Measurements from ENCODE around the gene C1orf210. TPM values are rescaled to one million over a fixed set of nuclear protein-coding genes. Genes with fewer than 3 reads are reported as not detected.

C1orf210 gene
- total RNA-seq, 2 experiments from 2014 or later, result not detected

- no peak overlapping the region for H3K4me3 Mint-ChIP-seq
- Histone ChIP-seq H3K4me1 (ENCODE audit: insufficient read depth, low read length) (no peaks in the 10 kb centered on the region), H3K9me3 (ENCODE audit: control insufficient read depth in 1 of 2, insufficient read depth in 1 of 2, low read length in 2 of 2) (peaks cover 10 to 12% of the 10 kb centered on the region in 2 experiments), H3K27me3 (ENCODE audit: control insufficient read depth in 1 of 2, insufficient read depth in 2 of 2, low read length in 2 of 2) (no peaks in the 10 kb centered on the region), H3K4me3 (ENCODE audit: low read length) (no peak overlapping the region), H3K36me3 (ENCODE audit: insufficient read depth, low read length) (no peaks in the 10 kb centered on the region), H3K27ac (ENCODE audit: low read depth in 1 of 2, low read length in 2 of 2) (no peak overlapping the region)
- ChIA-PET CTCF (no interaction called here), POLR2A (no interaction called here)
- peaks cover 2% of the 10 kb centered on the region for H3K36me3 Mint-ChIP-seq (ENCODE audit: low read depth)
- TF ChIP-seq, protein P1, sequence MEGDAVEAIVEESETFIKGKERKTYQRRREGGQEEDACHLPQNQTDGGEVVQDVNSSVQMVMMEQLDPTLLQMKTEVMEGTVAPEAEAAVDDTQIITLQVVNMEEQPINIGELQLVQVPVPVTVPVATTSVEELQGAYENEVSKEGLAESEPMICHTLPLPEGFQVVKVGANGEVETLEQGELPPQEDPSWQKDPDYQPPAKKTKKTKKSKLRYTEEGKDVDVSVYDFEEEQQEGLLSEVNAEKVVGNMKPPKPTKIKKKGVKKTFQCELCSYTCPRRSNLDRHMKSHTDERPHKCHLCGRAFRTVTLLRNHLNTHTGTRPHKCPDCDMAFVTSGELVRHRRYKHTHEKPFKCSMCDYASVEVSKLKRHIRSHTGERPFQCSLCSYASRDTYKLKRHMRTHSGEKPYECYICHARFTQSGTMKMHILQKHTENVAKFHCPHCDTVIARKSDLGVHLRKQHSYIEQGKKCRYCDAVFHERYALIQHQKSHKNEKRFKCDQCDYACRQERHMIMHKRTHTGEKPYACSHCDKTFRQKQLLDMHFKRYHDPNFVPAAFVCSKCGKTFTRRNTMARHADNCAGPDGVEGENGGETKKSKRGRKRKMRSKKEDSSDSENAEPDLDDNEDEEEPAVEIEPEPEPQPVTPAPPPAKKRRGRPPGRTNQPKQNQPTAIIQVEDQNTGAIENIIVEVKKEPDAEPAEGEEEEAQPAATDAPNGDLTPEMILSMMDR (IDR thresholded peaks at IDR 0.05), result no peak
- H3K4me1 Mint-ChIP-seq (ENCODE audit: low read depth), result peaks cover 35% of the 10 kb centered on the region
- H3K27me3 Mint-ChIP-seq, result no peaks in the 10 kb centered on the region
- no peak for ATAC-seq (ENCODE audit: poor library complexity)
- H3K27ac Mint-ChIP-seq, result no peak overlapping the region
- peaks cover 8% of the 10 kb centered on the region for H3K9me3 Mint-ChIP-seq
- intact Hi-C loops (cut with DNase I, micrococcal nuclease), result no loop called here
- DNase-seq, result peak in 4 of 14 experiments; percentile 7 to 44 (median 40)
Measured at GRCh38 chr1:43329995-43330751, 44.8 kb upstream of the C1orf210 start.

GRCh38 chr1:43327549-43328292 lies 42.3 kb upstream of the C1orf210 start:
- no peaks in the 10 kb centered on the region for H3K27me3 ChIP-seq (ENCODE audit: control insufficient read depth in 1 of 2, insufficient read depth in 2 of 2, low read length in 2 of 2)
- no peak overlapping the region for H3K4me3 ChIP-seq (ENCODE audit: low read length)
- H3K36me3 ChIP-seq (ENCODE audit: insufficient read depth, low read length), result no peaks in the 10 kb centered on the region
- peaks cover 15% of the 10 kb centered on the region in 2 experiments for H3K9me3 ChIP-seq (ENCODE audit: control insufficient read depth in 1 of 2, insufficient read depth in 1 of 2, low read length in 2 of 2)
- DNase-seq (no peak), ATAC-seq (ENCODE audit: poor library complexity) (peak; percentile 37)
- intact Hi-C loops (cut with DNase I, micrococcal nuclease), result no loop called here
- peak overlapping the region; percentile 21 for H3K27ac Mint-ChIP-seq
- ChIA-PET POLR2A (no interaction called here), CTCF (interaction anchor here (0.5 kb wide), 1 partner anchor 161 kb away, joined by 3 read pairs; no protein-coding TSS in a partner anchor)
- no peaks in the 10 kb centered on the region for H3K4me1 ChIP-seq (ENCODE audit: insufficient read depth, low read length)
- H3K9me3 Mint-ChIP-seq, result peaks cover 15% of the 10 kb centered on the region
- no peak overlapping the region for H3K27ac ChIP-seq (ENCODE audit: low read depth in 1 of 2, low read length in 2 of 2)
- no peak overlapping the region for H3K4me3 Mint-ChIP-seq
- TF ChIP-seq, protein P1 (IDR thresholded peaks at IDR 0.05), result no peak
- peaks cover 44% of the 10 kb centered on the region for H3K4me1 Mint-ChIP-seq (ENCODE audit: low read depth)
- peaks cover 13% of the 10 kb centered on the region for H3K36me3 Mint-ChIP-seq (ENCODE audit: low read depth)
- H3K27me3 Mint-ChIP-seq, result no peaks in the 10 kb centered on the region

GRCh38 chr1:43325381-43325780 lies 40.0 kb upstream of the C1orf210 start:
- no peak overlapping the region for H3K27ac Mint-ChIP-seq
- H3K4me3 Mint-ChIP-seq, result no peak overlapping the region
- H3K9me3 Mint-ChIP-seq, result peaks cover 15% of the 10 kb centered on the region
- intact Hi-C loops (cut with DNase I, micrococcal nuclease), result no loop called here
- Histone ChIP-seq H3K4me1 (ENCODE audit: insufficient read depth, low read length) (no peaks in the 10 kb centered on the region), H3K27ac (ENCODE audit: low read depth in 1 of 2, low read length in 2 of 2) (no peak overlapping the region), H3K27me3 (ENCODE audit: control insufficient read depth in 1 of 2, insufficient read depth in 2 of 2, low read length in 2 of 2) (no peaks in the 10 kb centered on the region), H3K36me3 (ENCODE audit: insufficient read depth, low read length) (no peaks in the 10 kb centered on the region), H3K4me3 (ENCODE audit: low read length) (no peak overlapping the region), H3K9me3 (ENCODE audit: control insufficient read depth in 1 of 2, insufficient read depth in 1 of 2, low read length in 2 of 2) (peaks cover 15 to 20% of the 10 kb centered on the region in 2 experiments)
- no peak for ATAC-seq (ENCODE audit: poor library complexity)
- H3K4me1 Mint-ChIP-seq (ENCODE audit: low read depth), result peaks cover 39% of the 10 kb centered on the region
- ChIA-PET POLR2A (no interaction called here), CTCF (no interaction called here)
- no peak for DNase-seq
- no peaks in the 10 kb centered on the region for H3K27me3 Mint-ChIP-seq
- H3K36me3 Mint-ChIP-seq (ENCODE audit: low read depth), result peaks cover 13% of the 10 kb centered on the region
- TF ChIP-seq, protein P1 (IDR thresholded peaks at IDR 0.05), result no peak

Measured in CD4-positive, alpha-beta T cell (primary cell).